ENCODE measurements around the gene KRT85. TPM values are rescaled to one million over a fixed set of nuclear protein-coding genes. Genes with fewer than 3 reads are reported as not detected.

KRT85 gene
- total and polyA plus RNA-seq, 2 experiments from 2014 or later = not detected

DNA sequence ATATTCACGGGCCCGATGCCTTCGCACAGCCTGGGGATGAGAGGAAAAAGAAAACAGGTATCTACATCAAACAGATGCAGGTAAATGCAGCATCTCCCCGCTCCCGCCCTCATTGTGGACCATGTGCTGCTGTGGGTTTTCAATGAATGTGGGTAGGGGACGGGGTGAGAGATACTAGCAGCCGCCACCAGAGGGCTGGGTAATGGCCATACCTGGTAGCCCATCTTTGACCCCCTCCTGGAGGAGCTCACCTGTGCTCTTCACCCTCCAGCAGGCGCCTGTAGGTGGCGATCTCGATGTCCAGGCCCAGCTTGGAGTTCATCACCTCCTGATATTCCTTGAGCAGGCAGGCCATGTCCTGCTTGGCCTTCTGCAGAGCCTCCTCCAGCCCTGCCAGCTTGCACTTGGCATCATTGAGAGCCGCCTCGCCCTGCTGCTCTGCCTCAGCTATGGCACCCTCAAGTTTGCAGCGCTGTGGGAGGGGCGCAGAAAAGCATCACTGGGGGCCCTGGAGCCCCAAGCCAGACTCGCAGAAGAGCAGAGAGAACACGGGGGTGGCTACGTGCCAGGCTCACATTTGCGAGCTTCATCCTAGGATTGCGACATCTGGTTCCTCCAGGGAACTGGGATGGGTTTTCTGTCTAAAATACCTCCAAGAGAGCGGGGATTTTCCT lies 28.6 kb upstream of the KRT85 start:
- Histone ChIP-seq H2AFZ (no peak overlapping the region), H4K20me1 (ENCODE audit: insufficient read depth) (no peaks in the 10 kb centered on the region), H3K27me3 (replicated peaks; ENCODE audit: insufficient read depth) (peaks cover 32% of the 10 kb centered on the region), H3K9me2 (ENCODE audit: insufficient read depth) (no peaks in the 10 kb centered on the region), H3K4me2 (ENCODE audit: unreplicated experiment) (no peak overlapping the region), H3K9ac (no peak overlapping the region), H3K4me1 (ENCODE audit: insufficient read depth) (no peaks in the 10 kb centered on the region), H3K27ac (no peak overlapping the region), H3F3A (ENCODE audit: insufficient read depth) (no peaks in the 10 kb centered on the region), H3K79me2 (ENCODE audit: insufficient read depth) (no peaks in the 10 kb centered on the region), H3K36me3 (ENCODE audit: low read depth) (no peaks in the 10 kb centered on the region), H3K9me3 (ENCODE audit: low read depth) (no peaks in the 10 kb centered on the region), H3K4me3 (no peak overlapping the region)
- in situ Hi-C loops (cut with MboI) = loop anchor here (25.0 kb wide), 1 partner anchor 591 kb away; no protein-coding TSS in a partner anchor
- 40 to 43% methylated on average over 20 of the region's 20 CpGs for WGBS, 2 experiments (ENCODE audit: low coverage in 1 of 2, low lambda C conversion rate in 2 of 2, missing lambda C conversion rate in 2 of 2)
- TF ChIP-seq EZH2 (IDR thresholded peaks at IDR 0.05; ENCODE audit: insufficient read depth, poor library complexity, severe bottlenecking) = no peak
- no peak for TF ChIP-seq EZH2phosphoT487 (IDR thresholded peaks at IDR 0.05; ENCODE audit: insufficient read depth, low read depth)
- peak; percentile 56 for DNase-seq

DNA sequence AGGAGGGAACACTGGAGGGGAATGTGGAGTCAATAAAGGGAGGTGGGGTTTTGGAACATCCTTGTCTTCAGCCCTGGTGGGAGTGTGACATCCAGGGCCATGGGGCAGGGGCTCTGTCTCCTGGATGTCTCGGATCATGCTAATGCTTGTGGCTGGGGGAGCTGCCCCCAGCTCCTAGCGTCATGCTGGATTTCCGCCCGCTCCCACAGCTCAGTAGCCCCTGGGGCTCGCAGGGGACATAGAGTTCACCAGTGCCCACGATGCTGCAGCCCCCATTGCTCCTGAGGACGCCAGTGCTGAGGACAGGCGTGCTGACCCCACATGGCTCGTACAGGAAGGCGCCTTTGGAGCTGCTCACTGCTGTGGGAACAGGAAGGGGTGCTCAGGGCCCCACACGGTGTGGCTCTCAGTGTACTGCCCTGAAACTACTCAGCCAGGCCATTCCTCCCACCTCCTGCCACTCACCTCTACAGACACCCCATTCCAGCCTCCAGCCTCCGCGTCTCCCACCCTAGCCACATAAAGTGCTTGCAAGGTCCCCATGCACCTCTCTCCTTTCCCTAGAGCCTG lies 27.6 kb upstream of the KRT85 start:
- H3K36me3 ChIP-seq (ENCODE audit: low read depth) = no peaks in the 10 kb centered on the region
- DNase-seq = no peak
- peaks cover 5% of the 10 kb centered on the region for H3K4me1 ChIP-seq (ENCODE audit: insufficient read depth)
- H2AFZ ChIP-seq = no peak overlapping the region
- peaks cover 32% of the 10 kb centered on the region for H3K27me3 ChIP-seq (replicated peaks; ENCODE audit: insufficient read depth)
- H3K4me2 ChIP-seq (ENCODE audit: unreplicated experiment) = no peak overlapping the region
- WGBS, 2 experiments (ENCODE audit: low coverage in 1 of 2, low lambda C conversion rate in 2 of 2, missing lambda C conversion rate in 2 of 2) = 70 to 79% methylated on average over 13 of the region's 13 CpGs
- no peak overlapping the region for H3K9ac ChIP-seq
- H3K9me2 ChIP-seq (ENCODE audit: insufficient read depth) = no peaks in the 10 kb centered on the region
- H3K4me3 ChIP-seq = no peak overlapping the region
- in situ Hi-C loops (cut with MboI) = loop anchor here (25.0 kb wide), 1 partner anchor 592 kb away; no protein-coding TSS in a partner anchor
- no peaks in the 10 kb centered on the region for H4K20me1 ChIP-seq (ENCODE audit: insufficient read depth)
- H3K9me3 ChIP-seq (ENCODE audit: low read depth) = no peaks in the 10 kb centered on the region
- TF ChIP-seq EZH2 (IDR thresholded peaks at IDR 0.05; ENCODE audit: insufficient read depth, poor library complexity, severe bottlenecking) (no peak), EZH2phosphoT487 (IDR thresholded peaks at IDR 0.05; ENCODE audit: insufficient read depth, low read depth) (no peak)
- H3K79me2 ChIP-seq (ENCODE audit: insufficient read depth) = no peaks in the 10 kb centered on the region
- H3F3A ChIP-seq (ENCODE audit: insufficient read depth) = no peaks in the 10 kb centered on the region
- H3K27ac ChIP-seq = no peak overlapping the region

- in situ Hi-C loops (cut with MboI) = loop anchor here (25.0 kb wide), 1 partner anchor 595 kb away; no protein-coding TSS in a partner anchor
- H3F3A ChIP-seq (ENCODE audit: insufficient read depth) = peaks cover 6% of the 10 kb centered on the region
- H3K27me3 ChIP-seq (replicated peaks; ENCODE audit: insufficient read depth) = peaks cover 25% of the 10 kb centered on the region
- DNase-seq = no peak
- peaks cover 14% of the 10 kb centered on the region for H3K4me1 ChIP-seq (ENCODE audit: insufficient read depth)
- H4K20me1 ChIP-seq (ENCODE audit: insufficient read depth) = no peaks in the 10 kb centered on the region
- H3K4me3 ChIP-seq = no peak overlapping the region
- no peak for TF ChIP-seq EZH2phosphoT487 (IDR thresholded peaks at IDR 0.05; ENCODE audit: insufficient read depth, low read depth)
- no peak for TF ChIP-seq EZH2 (IDR thresholded peaks at IDR 0.05; ENCODE audit: insufficient read depth, poor library complexity, severe bottlenecking)
- H3K9me3 ChIP-seq (ENCODE audit: low read depth) = no peaks in the 10 kb centered on the region
- H3K4me2 ChIP-seq (ENCODE audit: unreplicated experiment) = no peak overlapping the region
- 90 to 91% methylated on average over 7 of the region's 7 CpGs for WGBS, 2 experiments (ENCODE audit: low coverage in 1 of 2, low lambda C conversion rate in 2 of 2, missing lambda C conversion rate in 2 of 2)
- H2AFZ ChIP-seq = no peak overlapping the region
- no peaks in the 10 kb centered on the region for H3K36me3 ChIP-seq (ENCODE audit: low read depth)
- H3K79me2 ChIP-seq (ENCODE audit: insufficient read depth) = no peaks in the 10 kb centered on the region
- H3K9me2 ChIP-seq (ENCODE audit: insufficient read depth) = no peaks in the 10 kb centered on the region
- H3K9ac ChIP-seq = no peak overlapping the region
- no peak overlapping the region for H3K27ac ChIP-seq
These were observed 25.3 kb upstream of the KRT85 start for GRCh38 chr12:52392465-52393007.

DNA sequence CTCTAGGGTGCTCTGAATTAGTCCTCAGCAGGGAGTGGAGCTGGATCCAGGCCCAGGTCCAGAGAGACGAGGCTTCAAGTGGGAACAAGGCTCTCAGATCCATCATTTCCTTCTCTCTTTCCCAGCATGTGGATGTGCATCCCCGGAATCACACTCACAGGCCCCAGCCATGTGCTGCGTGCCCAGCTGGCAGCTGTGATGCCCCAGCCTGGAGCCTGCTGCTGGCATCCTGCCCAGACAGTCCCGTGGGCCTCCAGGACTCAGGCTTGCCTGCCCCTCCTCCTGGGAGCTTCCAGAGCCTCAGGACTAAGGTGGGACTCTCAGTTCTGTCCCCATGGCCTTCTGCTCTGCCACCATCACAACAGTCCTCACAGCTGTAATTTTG lies 24.3 kb upstream of the KRT85 start:
- in situ Hi-C loops (cut with MboI) = loop anchor here (25.0 kb wide), 1 partner anchor 596 kb away; no protein-coding TSS in a partner anchor
- no peaks in the 10 kb centered on the region for H3K9me2 ChIP-seq (ENCODE audit: insufficient read depth)
- H3K27me3 ChIP-seq (replicated peaks; ENCODE audit: insufficient read depth) = peaks cover 25% of the 10 kb centered on the region
- TF ChIP-seq EZH2phosphoT487 (IDR thresholded peaks at IDR 0.05; ENCODE audit: insufficient read depth, low read depth) (no peak), EZH2 (IDR thresholded peaks at IDR 0.05; ENCODE audit: insufficient read depth, poor library complexity, severe bottlenecking) (no peak)
- no peak overlapping the region for H3K27ac ChIP-seq
- no peak overlapping the region for H3K9ac ChIP-seq
- peaks cover 6% of the 10 kb centered on the region for H3F3A ChIP-seq (ENCODE audit: insufficient read depth)
- no peaks in the 10 kb centered on the region for H4K20me1 ChIP-seq (ENCODE audit: insufficient read depth)
- H3K79me2 ChIP-seq (ENCODE audit: insufficient read depth) = no peaks in the 10 kb centered on the region
- 21 to 22% methylated on average over 3 to 4 of the region's 4 CpGs for WGBS, 2 experiments (ENCODE audit: low coverage in 1 of 2, low lambda C conversion rate in 2 of 2, missing lambda C conversion rate in 2 of 2)
- H2AFZ ChIP-seq = no peak overlapping the region
- no peaks in the 10 kb centered on the region for H3K9me3 ChIP-seq (ENCODE audit: low read depth)
- H3K36me3 ChIP-seq (ENCODE audit: low read depth) = no peaks in the 10 kb centered on the region
- no peak overlapping the region for H3K4me3 ChIP-seq
- H3K4me1 ChIP-seq (ENCODE audit: insufficient read depth) = peaks cover 14% of the 10 kb centered on the region
- peak; percentile 38 for DNase-seq
- no peak overlapping the region for H3K4me2 ChIP-seq (ENCODE audit: unreplicated experiment)
